NCI-H345 (cell line): Measurements from ENCODE around the gene RAB36.

Experiments
- DNase-seq: peaks from one replicate; lab custom pipeline; 2025; lab: John Stamatoyannopoulos, UW

RAB36 gene

DNA sequence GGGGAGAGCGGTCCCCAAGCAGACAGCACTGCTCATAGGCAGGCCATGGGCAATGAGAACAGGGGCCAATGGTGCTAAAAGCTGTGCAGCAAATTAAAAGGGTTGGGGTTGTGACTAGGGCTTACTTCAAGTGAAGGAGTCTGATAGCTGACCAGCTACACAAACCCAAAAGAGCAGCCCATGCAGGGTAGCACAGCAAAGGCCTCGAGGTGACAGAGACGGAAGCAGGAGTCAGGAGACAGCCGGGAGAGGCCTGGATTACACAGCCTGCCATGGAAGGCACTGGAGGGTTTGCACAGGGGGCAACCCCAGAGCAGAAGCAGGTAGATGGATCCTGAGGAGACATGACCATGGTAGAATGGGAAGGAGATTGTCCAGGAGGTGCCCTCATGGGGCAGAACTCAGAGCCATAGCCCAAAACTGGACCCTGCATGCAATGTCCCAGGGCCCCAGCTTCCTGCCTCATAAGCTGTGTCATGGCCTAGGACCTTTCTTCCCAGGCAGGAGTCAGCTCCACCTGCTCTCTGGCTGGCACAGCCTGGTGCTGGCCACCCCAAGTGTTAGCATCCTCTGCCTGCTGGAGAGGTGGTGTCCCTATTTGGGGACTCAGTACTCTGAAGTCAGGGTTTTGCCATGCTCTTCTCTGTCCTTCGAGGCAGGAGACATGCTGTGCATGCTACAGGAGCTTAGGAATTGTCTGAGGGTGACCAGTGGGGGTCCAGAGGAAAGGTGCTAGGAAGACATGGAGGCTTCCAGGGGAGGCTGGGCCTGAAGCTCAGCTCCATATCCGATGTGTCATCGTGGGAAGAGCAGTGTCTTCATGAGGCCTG lies 36.8 kb upstream of the RAB36 start:
- no peak for DNase-seq

DNA sequence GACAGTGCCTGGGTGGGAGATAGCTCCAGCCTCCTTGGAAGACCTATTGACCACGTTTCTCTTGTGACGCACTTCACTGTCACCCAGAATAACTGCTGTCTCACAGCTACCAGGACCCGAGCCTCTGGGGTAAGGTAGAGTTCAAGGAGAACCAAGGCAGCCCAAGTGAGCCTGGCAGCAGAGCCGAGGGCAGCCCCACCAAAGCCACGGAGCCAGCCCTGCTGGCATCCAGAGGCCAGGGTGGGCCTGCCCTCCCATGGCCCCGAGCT lies 36.3 kb upstream of the RAB36 start:
- no peak for DNase-seq

DNA sequence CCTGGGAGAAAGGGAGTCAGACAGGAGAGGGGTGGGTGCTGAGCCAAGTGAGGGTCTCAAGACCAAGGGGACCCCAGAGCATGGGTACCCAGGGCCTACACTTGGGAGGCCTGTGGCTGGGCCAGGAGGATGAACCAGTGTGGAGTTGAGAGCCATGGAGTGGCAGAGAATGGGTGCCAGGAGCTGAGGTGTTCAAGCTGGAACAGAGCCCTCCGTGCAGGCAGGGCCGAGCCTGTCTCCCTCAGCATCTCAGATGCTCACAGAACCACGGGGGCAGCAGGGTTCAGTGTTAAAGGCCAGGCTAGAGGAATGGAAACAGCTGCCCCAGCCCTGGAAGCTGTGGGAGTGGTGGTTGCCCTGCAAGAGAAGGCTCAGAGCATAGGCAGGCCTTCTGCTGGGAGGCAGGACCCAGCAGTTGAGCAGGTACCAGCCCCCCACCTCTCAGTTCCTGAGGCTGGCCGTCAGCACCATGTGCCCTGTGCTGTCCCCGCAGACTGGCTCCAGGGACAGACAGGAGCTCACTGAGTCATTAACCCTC lies 35.8 kb upstream of the RAB36 start:
- no peak for DNase-seq

DNA sequence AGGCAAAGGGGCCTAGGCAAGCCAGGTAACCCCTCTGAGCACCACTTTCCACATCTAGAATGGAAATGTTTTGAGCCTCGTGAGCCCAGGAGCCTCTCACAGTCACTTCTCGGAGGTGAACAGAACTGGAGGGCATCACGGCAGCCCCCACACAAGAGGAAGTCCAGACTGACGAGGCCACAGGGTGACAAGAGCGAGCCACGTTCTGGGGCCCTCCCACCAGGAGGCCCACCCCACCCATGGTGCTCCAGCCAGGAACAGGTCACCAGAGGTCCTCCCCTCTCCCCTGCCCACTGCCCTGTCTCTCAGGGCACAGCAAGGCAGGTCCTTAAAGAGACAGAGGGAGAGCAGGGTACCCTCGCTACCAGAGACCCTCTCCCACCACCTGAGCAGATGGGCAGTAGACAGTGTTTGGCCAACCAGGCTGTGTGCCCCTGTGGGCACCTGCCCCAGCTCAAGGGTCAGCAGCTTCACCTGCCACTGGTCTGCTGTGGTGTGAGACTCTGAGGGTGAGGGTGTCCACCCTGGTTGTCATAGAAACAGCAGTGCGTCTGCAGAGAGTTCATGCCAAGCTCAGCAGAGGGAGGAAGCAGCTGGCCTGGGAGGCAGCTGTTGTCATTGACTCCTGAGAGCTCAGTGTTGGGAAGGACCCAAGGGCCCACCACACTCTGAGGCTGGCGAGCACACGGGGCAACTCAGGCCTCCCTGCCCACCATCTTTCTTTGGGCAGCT lies 34.9 kb upstream of the RAB36 start:
- peak; percentile 30 for DNase-seq

DNA sequence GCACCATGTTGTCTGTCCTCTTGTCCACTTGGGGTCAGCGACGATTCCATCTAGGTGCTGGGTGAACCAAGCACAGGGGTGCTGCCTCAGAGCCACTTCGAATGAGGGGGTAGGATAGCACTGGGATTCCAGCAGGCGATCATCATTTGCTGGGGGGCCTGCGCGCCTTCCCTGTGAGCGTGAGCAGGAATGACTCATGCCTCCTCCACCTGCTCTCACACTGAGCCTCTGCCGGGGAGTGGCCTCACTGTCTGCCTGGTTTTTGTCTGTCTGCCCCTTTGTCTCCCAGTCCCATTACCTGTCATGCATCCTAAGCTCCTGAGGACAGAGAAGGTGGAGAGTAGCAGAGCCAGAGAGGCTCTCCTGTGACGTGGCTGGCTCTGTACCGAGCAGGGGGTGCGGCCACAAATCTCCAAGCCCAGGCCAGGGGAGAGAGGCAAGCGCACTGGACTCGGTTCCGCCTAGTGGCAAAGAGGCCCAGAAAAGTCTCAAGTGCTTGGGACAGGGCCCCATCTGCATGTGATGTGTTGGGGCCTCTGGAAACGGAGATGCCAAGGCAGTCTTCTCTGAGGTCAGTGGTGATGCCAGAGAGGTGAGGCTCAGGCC lies 34.3 kb upstream of the RAB36 start:
- DNase-seq: peak; percentile 87

DNA sequence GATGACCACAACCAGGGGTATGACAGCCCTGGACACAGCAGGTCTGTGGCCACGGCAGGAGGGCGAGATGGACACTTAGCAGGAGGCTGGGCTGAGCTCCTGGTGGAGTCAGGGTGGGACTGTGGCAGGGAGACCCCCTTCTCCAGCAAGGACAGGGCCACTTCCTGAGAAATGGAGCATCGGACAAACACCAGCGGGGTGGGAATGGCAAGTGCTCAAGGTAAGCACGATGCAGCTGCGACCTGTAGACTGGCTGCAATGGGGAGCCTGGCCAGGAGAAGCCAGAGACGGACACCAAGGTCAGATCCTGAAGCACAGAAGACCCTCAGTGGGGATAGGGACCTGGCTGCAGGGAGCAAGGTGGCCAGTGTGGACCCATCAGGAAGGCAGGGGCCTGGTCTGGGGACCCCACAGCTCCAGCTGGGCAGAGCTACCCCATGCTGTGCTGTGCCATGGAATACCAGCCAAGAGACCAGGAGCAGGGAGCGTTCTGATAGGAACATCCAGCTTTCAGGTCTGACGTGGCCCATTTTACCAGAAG lies 32.7 kb upstream of the RAB36 start:
- no peak for DNase-seq

DNA sequence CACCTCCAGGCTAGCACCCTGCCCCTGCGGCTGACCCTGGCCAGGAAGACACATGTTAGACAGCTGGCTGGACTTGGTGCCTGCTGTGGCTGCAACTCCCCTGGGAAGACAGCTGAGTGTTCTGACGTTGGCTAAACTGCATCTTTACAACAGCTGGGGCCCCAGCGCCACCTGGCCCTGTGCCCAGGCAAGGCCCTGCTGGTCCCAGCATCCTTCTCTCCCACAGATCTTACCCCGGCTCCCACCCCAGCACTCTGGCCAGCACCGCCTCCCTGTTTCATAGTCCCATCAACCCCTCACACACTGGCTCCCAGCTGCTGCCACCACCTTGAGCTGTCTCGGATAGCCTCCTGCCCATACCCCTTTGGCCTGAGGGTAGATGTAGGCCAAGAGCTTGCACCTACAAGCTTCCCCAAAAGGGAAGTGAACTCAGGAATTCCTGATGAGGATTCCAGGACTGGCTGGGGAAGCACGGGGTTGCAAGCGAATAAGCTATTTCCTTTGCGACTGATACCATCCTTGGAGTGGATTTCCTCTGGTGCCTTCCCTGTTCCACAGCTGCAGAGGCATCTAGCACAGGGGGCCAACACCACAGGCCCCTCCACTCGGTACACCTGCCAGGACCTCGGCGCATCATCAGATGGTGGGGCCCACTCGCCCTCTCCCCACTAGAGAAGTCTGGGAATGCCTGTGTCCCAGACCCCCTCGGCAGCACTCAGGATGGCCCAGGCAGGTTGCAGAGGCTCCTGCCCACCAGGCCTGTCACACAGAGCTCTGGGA lies 32.0 kb upstream of the RAB36 start:
- DNase-seq: peak; percentile 81

DNA sequence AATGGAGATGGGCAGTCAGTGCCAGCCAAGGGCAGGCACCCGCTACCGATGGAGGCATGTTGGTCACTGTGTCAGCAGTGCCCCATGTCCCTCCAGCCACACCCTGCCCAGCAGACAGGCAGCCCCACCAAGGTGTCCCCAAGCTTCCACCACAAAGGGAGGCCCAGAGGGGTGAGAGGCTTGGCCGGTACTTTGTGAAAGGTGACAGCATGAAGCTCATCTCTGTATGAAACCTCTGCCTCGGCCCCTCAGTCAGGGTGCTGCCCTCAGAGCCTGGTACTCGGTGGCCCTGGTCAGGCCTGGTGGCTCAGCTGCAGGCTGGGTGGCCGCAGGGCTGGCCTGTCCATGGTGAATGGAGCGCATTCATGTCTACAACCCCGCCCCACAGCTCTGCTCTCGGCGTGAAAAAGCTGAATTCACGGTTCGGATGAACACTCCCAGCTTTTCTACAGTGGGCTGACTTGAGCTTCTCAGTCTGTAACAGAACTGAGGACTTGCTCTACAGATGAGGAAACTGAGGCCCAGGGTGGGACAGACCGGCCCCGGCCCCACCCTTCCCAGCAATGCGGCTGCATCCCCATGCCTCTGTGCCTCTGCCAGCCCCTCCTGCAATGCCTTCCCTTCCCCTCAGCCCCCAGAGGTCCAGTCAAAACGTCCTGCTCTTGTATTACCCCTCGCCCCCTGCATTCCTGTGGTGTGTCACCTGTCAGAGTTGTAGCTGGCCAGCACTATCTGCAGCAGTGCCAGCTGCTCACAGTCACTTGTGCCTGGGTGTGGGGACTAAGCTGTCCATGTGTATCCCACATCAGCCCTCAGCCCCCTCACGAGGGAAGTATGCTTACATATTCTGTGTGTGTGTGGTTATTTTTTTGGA lies 31.2 kb upstream of the RAB36 start:
- no peak for DNase-seq

DNA sequence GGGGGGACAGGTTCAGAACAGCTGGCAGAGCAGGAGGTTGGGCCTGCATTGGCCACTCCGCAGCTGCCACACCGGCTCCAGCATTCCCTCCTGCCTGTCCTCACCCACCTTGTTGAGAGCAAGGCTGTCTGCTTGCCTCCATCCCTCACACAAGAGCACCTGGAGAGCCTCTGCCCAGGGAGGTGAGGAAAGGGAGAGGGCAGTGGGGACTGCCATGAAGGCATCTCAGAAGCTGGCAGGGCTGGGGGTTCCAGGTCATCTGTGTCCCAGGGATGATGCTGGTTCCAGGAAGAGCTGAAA lies 30.6 kb upstream of the RAB36 start:
- DNase-seq: no peak

DNA sequence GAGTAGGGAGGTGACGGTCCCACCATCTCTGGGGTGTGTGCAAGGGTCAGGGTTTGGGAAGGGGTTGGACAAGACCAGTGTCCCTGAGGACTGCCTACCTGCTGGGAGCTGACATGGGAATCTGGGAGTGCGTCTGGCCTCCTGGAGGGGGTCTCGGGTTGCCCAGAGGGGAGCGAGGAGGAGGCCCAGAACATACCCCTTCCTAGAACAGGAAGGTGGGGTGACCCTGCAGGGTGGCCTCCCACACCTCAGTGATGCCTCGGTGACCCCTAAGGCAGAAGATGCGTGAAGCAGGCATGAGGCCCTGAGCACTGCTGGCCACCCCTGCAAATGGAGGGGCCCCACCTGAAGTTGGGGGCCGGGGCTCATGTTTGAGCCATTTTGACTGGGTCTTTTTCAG lies 29.9 kb upstream of the RAB36 start:
- no peak for DNase-seq

DNA sequence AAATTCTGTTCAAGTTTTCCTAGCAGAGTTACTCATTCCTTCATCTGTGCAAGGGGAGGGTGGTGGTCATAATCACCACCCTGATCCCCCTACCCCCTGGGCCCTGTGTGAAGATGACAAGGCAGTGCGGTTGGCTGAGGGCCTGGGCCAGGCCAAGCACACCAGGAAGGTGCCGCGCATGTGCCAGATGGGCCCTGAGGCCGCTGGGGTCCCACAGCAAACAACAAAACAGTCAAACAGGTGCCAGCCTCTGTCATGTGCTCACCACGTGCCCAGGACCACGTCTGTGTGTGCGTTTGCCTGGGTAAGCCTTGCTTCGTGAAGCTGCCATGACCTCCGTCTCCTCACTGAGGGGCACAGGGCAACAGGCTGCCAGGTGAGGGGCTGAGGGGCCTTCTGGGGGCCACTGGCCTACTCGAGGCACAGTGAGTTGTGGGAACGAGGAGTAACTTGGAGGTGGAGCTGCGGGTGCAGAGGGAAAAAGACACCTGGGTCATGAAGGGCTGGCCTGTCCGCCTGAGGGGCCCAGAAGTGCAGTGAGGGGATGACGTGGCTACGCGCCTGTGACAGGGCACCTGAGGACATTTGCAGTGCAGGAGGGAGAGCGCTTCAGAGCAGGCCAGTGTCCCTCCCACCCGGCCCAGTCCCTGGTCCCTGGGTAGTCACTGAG lies 29.3 kb upstream of the RAB36 start:
- no peak for DNase-seq

DNA sequence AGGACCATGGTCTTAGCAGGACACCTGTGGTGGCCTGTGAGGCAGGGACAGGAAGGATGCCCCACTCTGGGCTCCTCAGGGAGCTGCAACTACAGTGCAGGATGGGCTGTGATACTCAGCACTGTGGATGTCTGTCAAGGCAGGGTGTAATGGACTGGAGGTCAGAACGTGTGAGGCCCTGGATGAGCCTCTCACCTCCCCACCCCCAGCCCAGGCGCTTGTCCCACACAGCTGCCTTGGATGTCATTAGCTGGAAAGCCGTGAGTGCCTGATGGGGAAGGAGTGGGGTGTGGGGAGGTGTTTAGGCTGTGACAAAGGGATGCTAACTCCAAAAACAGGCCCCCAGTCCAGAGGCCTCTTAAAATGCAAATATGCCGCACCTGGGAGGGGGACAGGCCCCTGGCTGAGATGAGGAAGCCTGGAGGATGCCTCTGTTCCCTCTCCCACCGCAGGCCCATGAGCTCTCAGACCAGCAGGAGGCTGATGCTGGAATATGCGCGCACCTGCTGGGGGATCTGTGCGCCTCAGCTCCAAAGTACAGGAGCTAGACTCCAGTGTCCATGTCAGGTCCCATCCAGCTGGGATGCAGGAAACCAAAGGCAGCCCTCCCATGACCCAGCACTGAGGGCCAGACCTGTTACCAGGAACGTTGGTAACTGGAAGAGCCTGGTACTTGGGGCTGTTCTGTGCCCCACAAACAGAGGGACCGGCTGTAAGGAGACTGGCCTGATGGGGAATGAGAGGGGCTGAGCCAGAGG lies 28.6 kb upstream of the RAB36 start:
- peak; percentile 33 for DNase-seq

DNA sequence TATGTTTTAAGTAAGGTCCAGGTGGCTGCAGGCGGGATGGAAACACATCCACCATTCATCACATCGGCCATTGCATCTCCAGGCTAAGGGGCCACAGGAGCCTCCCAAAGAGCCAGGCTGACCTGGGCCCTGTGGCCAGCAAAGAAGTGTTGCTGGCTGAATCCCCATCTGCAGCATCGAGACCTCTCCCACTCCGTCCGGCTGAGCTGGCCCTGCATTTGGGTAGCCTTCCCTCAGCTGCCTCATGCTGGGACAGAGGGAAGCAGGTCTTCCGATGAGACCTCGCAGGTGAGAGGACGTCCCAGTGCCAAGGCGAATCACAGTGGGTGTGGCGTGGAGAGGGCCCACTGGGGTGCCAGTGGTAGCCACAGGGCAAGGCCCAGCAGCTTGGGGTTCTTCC lies 28.0 kb upstream of the RAB36 start:
- no peak for DNase-seq

DNA sequence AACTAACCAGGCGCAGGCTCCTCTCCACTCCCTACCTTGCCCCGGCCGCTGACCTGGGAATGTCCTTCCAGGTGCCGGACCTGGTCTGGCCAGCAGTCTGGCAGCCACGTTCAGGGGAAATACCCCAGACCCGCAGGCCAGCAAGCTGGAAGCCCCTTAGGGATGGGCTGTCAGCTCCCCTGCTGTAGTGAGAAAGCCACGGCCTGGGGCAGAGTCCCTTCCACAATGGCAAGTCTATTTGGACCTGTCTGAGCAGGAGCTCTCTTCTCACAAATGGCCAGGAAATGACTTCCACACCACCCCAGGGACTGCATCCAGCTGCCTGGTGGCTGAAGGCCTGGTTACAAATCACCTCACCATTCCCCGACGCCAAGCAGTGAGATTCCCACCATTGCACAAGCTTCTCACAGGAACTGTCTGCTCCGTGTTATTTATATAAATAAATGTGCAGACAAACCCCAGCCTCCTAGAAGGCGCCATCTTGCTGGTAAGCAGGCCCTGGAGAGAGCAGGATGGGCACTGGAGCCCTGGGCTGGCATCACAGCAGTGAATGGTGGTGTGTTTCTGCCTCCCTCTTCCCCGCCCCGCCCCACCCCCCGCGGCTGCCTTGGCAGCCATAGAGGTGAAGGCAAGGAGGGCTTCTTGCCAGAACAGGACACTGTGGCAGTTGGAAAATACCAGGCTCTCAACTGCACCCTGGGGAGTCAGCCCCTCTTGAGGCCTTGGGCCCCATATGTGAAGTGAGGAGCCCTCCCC lies 27.2 kb upstream of the RAB36 start:
- peak; percentile 8 for DNase-seq

DNA sequence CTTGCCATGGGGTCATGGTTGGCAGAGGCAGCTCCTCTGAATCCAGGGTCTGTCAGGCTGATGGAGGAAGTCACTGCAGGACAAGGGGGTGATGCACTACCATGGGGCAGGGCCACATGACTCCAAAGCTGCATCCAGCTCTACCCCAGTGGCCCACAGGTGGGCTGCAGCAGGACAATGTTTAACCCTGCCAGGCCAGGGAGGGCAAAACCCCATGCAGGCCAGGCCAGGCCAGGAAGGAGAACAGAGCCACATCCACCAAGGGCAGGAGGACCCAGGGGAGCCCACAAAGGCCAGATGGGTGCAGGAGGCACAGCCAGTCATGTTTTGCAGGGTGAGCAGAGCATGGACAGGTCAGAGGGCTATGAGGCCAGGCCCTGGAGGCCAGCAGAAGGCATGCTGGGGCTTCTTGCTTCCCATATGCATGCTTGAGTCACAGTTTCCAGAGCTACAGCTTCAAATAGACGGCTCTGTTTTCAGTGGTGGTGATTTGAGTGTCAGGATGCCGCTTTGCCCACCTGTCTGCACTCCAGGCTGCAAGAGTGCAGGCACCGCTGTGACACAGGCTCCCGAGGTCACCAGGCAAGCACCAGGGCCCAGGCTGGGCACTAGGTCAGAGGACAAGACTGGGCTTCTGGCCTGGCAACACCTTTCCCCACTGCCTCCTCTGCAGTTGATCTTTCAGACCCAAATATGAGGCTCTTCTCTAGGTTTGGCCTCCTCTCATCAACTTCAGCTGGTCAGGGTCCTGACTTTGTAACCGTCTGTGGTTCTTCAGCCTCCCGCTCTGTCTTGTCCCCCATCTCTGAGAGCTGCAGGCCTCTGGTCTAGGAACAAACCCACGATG lies 26.4 kb upstream of the RAB36 start:
- DNase-seq: no peak

DNA sequence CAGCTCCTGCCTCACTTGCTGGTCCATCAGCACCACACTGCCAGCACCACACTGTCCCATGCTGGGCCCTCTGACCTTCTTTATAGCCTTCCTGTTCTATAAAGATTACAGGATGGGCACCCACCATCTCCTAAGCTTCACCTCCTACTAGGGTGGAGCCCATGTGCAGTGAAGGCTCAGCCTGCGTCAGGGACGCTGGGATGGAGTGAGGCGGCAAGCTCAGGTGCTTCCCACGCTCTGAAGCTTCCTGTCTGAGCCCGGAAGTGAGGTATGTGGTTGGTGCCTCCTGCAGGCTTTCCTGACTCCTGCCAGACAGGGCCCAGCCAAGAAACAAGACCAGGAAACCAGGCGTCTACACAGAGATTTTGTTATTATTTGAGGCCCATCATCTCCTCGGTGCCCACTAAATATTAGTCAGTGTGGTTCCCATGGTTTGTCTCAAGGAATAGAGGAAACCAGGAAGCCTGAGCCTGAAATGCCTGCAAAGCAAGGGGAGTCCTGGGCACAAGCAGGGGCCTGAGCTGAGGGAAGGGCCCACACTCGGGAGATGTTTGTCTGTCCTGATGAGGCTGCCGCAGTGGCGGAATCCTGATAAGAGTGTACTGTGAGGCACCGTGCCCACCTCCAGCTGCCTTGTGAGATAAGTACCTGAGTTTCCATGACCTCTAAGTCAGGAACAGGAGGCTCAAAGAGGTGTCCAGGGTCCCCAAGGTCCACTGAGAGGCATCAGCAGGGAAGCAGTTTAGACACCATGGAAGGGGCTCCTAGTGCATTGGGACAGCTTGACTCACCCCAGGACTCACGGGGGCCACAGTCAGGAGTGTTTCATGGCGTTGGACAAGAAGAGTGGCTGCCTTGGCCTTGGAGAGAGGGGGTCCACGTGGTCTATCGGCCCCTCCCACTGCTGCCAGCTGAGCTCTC lies 25.5 kb upstream of the RAB36 start:
- no peak for DNase-seq

DNA sequence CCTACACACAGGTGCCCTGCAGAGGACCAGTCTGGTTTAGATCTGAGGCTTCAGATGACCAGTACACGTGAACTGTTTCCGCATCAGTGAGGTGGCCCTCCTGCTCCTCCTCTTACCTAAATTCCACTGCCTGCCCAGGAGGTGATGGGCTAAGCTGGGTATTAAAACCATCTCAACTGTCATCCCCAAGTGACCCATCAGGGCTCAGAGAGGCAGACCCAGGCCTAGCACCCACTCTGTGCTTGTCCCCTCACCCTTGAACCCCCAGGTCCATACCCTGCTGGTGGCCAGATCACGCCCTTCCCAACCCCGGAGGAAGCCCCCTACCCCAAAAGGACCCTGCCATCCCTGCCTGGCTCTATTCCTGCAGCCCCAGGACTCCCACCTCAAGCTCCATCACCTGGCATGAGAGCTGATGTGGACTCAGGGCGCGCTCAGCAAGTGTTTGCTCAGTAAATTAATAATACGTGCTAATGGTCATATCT lies 24.8 kb upstream of the RAB36 start:
- DNase-seq: no peak
